HL-60/S4 (cell line): ENCODE data around the gene DENND4C.
"Not testable (repeated sequence)": the region's sequence is repeated elsewhere in the genome, so short reads cannot be mapped to it uniquely, and the experiment has no call there.

Source experiments
- in situ Hi-C: fragments of 300-500 bp; cut with MboI; formaldehyde crosslinking; loops from 2 replicates; pipeline ENCODE4 v1.14.3; 2022; ENCODE audit warnings: low sequenced_read_pairs

The DENND4C gene

GRCh38 chr9:19369107-19369506 lies 138.6 kb downstream of the DENND4C start:
- in situ Hi-C loops = no loop called here

- in situ Hi-C loops = no loop called here
These were observed 141.4 kb downstream of the DENND4C start for GRCh38 chr9:19371942-19372341.

GRCh38 chr9:19372567-19372966 lies 142.1 kb downstream of the DENND4C start:
- in situ Hi-C loops = no loop called here

- in situ Hi-C loops = no loop called here
These were observed 143.0 kb downstream of the DENND4C start for GRCh38 chr9:19373527-19373926.

- in situ Hi-C loops = no loop called here
These were observed 145.0 kb downstream of the DENND4C start for GRCh38 chr9:19375538-19375937.

GRCh38 chr9:19376931-19377330 lies 146.4 kb downstream of the DENND4C start:
- in situ Hi-C loops = no loop called here

- in situ Hi-C loops = no loop called here
These were observed 147.7 kb downstream of the DENND4C start for GRCh38 chr9:19378164-19378563.

- in situ Hi-C loops = no loop called here
These were observed 148.2 kb downstream of the DENND4C start for GRCh38 chr9:19378647-19379046.

GRCh38 chr9:19379283-19379682 lies 148.8 kb downstream of the DENND4C start:
- in situ Hi-C loops = no loop called here

GRCh38 chr9:19379697-19380046 lies 149.2 kb downstream of the DENND4C start:
- in situ Hi-C loops = no loop called here

GRCh38 chr9:19380826-19381075 lies 150.3 kb downstream of the DENND4C start:
- in situ Hi-C loops = no loop called here

- in situ Hi-C loops = no loop called here
These were observed 151.2 kb downstream of the DENND4C start for GRCh38 chr9:19381656-19382055.

GRCh38 chr9:19385212-19385611 lies 154.7 kb downstream of the DENND4C start:
- in situ Hi-C loops = not testable (repeated sequence)

GRCh38 chr9:19385786-19386501 lies 155.5 kb downstream of the DENND4C start:
- in situ Hi-C loops = no loop called here

- in situ Hi-C loops = no loop called here
These were observed 156.1 kb downstream of the DENND4C start for GRCh38 chr9:19386502-19387044.

- in situ Hi-C loops = no loop called here
These were observed 156.8 kb downstream of the DENND4C start for GRCh38 chr9:19387317-19387716.

GRCh38 chr9:19389539-19389938 lies 159.0 kb downstream of the DENND4C start:
- in situ Hi-C loops = not testable (repeated sequence)

- in situ Hi-C loops = no loop called here
These were observed 167.4 kb downstream of the DENND4C start for GRCh38 chr9:19397845-19398244.

GRCh38 chr9:19403231-19403630 lies 172.7 kb downstream of the DENND4C start:
- in situ Hi-C loops = not testable (repeated sequence)

- in situ Hi-C loops = no loop called here
These were observed 174.0 kb downstream of the DENND4C start for GRCh38 chr9:19404283-19405075.

GRCh38 chr9:19405771-19406170 lies 175.3 kb downstream of the DENND4C start:
- in situ Hi-C loops = no loop called here

GRCh38 chr9:19408316-19408692 lies 177.8 kb downstream of the DENND4C start:
- in situ Hi-C loops = no loop called here
